Amniotic stem cell (primary cell): Measurements from ENCODE around the gene OTUD5.
A peak's percentile ranks its signal among the peaks of the same experiment; 100 is the strongest.

ENCODE experiments used
- DNase-seq: peaks from one replicate; lab custom pipeline; 2025; lab: John Stamatoyannopoulos, UW

OTUD5 gene

DNA sequence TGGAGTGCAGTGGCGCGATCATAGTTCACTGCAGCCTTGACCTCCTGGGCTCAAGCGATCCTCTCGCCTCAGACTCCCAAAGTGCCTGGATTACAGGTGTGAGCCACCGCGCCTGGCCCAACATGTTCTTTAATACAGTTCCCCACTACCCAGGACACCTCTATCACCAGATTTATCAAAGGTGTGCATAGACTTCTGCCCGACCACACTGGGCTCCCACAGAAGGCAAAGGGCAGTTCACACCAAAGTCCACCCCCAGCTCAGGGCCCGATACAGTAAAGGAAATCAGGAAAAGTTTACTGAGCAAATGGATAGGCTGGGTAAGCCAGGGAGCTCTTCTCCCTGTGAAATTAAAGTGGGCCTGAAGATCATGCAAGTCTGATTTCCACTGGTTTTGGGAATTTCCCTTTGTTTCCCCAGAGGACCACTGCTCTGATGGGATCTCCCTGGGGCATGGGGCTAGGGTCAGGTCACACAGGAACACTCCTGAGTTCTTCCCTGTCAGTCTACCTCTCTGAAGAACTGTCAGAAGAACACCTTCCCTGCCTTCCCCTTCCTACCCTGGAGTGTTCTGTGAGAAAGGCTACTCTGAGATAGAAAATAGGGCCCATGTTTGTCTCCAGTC is 20.9 kb downstream of the OTUD5 start:
- no peak for DNase-seq

- DNase-seq = no peak
Measured at GRCh38 chrX:48935301-48935670, 22.1 kb downstream of the OTUD5 start.

- no peak for DNase-seq
Measured at GRCh38 chrX:48934581-48935300, 22.7 kb downstream of the OTUD5 start.

DNA sequence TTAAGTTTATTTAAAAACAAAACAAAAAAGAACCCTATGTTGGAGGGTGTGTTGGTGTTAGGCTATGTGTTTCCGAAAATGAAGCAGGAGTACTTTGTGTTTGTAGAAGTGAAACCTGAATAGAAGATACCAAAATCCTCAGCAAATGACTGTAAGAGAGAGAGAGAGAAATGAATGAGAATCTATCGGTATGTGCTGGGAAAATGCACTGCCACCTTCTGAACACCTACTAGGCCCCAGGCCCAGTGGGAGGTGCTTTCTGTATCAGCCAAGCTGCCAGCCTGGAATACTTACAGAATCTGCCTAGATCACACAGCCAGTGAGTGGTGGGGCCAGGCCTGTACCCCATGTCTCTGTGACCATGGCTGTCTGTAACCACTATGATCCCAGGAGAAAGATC is 23.6 kb downstream of the OTUD5 start:
- no peak for DNase-seq

DNA sequence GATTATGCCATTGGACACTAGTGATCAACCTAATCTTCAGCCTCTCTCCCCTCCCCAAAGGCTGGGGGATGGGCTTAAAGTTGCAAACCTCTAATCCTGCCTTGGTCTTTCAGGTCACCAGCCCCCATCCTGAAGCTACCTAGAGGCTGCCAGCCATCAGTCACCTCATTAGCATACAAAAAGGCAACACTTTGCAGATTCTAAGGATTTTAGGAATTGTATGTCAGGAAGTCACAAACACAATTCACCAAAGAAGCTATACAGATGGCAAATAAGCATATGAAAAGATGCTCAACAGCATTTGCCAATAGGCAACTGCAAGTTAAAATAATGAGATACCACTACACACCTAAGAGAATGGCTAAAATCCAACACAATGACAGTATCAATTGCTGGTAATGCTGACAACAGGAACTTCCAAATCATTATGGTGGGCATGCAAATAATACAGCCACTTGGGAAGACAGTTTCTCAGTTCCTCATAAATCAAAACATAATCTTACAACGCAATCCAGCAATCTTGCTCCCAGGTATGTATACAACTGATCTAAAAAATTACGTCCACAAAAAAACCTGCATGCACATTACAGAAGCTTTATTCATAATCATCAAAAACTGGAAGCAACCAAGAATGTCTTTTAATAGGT is 29.5 kb downstream of the OTUD5 start:
- no peak for DNase-seq

GRCh38 chrX:48927123-48927522 is 30.3 kb downstream of the OTUD5 start:
- DNase-seq = no peak

GRCh38 chrX:48924270-48924669 is 33.1 kb downstream of the OTUD5 start:
- no peak for DNase-seq

DNA sequence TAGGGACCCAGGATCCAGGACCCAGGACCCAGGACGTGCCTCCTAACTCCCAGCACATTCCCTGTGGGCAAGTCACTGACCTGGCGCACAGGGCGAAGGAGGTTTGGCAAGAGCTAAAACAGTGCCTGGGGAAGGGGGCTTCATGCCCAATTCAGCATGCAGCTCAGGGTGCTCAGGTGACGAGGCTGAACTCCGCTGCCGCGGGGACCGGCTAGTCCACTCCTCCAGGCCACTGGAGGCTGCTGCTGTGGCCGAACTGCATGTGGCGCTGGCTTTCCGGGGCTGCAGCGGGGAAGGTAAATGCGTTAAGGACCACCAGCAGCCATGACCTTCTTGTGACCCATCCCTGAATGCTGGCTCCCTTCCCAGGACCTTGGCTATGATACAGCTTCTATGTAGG is 33.6 kb downstream of the OTUD5 start:
- no peak for DNase-seq

DNA sequence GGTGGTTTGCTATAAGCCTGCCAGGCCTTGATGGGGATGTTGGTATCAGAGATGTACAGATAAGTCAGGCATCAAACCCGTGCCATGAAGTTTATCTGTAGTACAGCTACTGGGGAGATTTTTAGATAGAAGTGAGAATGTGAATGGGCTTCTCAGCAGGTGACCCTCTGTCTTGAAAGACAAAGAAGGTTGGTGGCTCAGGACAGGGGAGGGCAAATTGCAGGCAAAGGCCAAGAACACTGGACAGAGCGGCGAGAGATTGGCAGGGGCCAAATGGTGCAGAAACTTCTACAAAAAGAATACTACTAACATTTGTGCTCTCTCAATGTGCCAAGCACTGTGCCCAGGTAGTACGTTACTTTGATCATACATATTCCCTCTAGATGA is 36.7 kb downstream of the OTUD5 start:
- no peak for DNase-seq

- no peak for DNase-seq
Measured at GRCh38 chrX:48919947-48920717, 37.3 kb downstream of the OTUD5 start.

- no peak for DNase-seq
Measured at GRCh38 chrX:48919360-48919841, 38.0 kb downstream of the OTUD5 start.

DNA sequence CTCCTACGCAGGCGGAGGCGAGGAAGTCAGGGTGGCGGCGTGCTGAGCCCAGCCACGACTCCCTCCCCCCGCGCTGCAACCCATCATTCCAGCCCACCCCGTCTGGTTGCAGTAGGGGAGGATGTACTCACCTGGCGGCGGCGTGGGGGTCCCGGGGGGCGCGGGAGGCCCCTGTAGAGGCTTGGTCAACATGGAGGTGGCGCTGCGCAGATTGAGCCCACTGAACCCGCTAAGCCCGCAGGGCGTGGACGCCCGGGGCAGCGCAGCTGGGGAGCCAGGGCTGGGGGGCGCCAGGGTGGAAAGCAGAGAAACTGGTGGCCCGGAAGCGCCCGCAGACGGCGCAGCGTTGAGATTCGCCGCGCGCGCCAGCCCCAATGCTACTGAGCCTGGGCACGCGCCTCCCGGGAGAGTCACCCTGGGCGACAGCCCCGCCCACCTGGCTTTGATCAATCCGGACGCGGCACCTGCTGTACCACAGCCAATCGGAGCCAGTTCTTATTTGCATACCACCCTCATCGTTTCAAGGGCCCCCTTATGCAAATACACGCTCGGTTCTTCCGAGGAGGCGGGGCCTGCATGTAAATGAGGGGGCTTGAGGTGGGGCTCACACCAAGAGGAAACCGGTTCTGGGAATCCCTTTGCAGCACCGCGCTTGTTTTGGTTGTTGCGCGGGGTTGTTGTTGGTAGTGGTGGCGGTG is 38.6 kb downstream of the OTUD5 start, which contains the start of gene PIM2:
PIM2 (minus strand) TSS at position 382 of the 698 bp plus-strand sequence; CDS start at position 192, 190 bp downstream.
- DNase-seq = peak; percentile 18

DNA sequence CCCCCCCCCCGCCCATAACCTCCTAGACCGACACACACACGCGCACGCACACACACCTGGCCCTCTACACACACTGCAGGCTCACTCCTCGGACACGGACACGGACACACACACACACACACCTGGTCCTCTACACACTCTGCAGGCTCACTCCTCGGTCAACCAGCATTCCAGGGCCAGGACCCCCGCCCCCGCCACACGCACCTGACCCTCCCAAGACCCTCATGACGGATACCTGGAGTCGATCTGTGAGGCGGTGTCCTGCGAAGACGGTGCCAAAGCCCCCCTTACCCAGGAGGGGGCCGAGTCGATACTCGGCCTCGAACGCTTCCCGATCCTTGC is 39.1 kb downstream of the OTUD5 start:
- DNase-seq = no peak

GRCh38 chrX:48917139-48918001 is 40.0 kb downstream of the OTUD5 start:
- DNase-seq = peak; percentile 61

- DNase-seq = no peak
Measured at GRCh38 chrX:48914593-48915493, 42.6 kb downstream of the OTUD5 start.

DNA sequence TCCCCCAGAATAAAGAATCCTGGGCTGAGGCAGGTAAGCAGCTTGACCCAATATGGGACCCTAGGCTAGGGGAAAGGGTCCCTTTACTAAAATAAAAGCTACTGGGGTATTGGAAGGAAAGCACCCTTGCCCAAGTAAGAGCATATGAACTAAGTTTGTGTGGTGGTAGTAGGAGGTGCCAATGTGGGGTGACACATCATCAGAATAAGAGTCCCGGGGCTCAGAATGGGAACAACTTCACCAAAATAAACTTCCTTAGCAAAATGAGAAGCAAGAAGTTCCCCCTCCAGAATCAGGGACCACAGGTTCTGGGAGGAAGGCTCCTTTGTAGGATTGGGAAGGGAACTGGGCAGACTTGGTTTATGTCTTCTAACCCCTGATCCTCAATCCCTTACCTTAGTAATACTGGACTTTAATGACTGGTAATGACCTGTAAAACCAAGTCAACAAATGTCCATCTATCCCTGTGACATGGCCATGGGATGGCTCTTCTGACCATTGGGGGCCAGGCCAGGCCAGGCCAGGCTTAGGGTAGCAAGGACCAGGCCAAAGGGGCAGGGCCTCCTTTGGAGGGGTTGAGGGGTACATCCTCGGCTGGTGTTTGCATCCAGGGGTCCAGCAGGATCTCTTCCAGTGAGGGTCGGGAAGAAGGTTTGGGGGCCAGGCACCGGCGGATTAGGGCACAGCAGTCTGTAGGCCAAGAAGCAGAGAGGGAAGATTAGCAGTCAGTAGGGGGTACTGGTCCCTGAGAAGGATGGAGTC is 43.6 kb downstream of the OTUD5 start:
- DNase-seq = no peak

DNA sequence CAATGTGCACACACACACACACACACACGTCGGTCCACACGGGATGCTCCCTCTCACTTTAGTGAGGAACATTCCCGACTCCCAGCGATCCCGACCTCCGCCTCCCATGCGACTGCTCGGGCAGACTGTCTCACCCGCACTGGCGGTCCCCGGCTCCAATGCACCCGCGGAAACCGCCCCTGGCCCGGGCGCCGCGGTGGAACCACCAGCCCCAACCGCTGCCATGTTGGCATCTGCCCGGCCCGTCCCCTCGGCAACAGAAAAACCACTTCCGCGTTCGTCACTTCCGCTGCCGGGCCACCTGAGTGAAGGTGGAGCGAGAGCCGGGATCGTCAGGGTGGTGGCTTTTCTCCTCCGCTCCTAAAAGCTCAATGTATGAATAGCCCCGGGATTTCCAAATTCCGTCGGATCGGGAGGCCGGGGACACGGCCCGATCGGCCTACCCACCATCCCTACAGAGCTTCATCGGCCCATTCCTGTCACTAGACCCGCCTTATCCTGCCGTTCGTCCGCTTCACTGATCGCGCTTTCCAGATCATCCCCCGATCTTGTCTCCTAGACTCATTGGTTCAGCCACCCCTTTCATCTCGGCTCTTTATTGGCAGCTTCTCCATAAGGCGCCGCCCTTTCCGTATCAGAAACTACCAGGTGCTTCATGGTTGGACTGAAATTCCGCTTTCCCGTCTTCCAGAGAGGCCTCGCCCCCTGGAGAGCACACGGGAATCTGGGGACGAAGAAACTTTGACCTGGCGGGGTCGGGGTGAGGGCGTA is 45.8 kb downstream of the OTUD5 start, which contains the start of gene SLC35A2:
SLC35A2 (minus strand) TSS at position 235 of the 771 bp plus-strand sequence; CDS start at position 225, 10 bp downstream.
- peak; percentile 38 for DNase-seq

DNA sequence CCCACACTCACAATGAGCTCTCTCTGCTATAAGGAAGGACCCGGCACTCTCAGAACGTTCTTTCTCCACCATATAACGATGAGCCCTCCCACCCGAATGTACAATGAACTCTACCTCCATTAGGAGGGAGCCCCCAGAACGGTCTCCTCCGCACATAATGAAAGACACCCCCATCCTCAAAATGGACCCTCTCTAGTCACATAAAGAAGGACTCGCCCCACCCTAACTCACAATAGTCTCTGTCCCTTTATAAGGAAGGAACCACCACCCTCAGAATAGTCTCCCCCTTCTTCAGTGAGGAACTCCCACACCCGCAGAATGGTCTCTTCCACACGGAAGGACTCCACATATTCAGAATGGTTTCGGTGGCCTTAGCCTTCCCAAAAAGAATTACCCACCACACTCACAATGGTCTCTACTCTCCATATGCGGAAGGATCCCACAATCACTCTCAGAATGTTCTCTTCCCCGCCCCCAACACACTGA is 46.4 kb downstream of the OTUD5 start:
- DNase-seq = no peak
